Spleen (tissue), 7 donors: Measurements from ENCODE around the gene PPIL6.

Experiments
- CTCF ChIP-seq, 11 experiments: fragments of 200-600 bp in 7 of 11; fragments of 450-650 bp in 4 of 11; sonication (generic) in 4 of 11; IDR thresholded peaks in 8 of 11; conservative IDR thresholded peaks in 3 of 11; 1 replicate in 7 of 11; 2 replicates in 4 of 11; pipeline versions ENCODE4 v1.4.0 to v1.8.0; 2016 to 2021; ENCODE audit warnings: antibody characterized with exemption in 11 of 11, inconsistent platforms in 4 of 11, mild to moderate bottlenecking in 1 of 11
- POLR2A ChIP-seq, 3 donors: fragments of 450-650 bp; IDR thresholded peaks; one replicate each; pipeline ENCODE4 v1.5.1; 2017; ENCODE audit warnings: antibody characterized with exemption in 3 of 3, mild to moderate bottlenecking in 1 of 3
- POLR2AphosphoS5 ChIP-seq, 3 donors: sonication (generic); formaldehyde crosslinking; IDR thresholded peaks; one replicate each; pipeline ENCODE4 v1.5.1; 2017; ENCODE audit warnings: antibody characterized with exemption in 3 of 3
- donor health status: DM: no; HTN: no; CAD: no; lungs with moderate emphysema.
- donor health status: DM: no; HTN: no; CAD: no.
- donor health status: DM: no; HTN: no; CAD: no.

GRCh38 chr6:109466212-109466923, 25.9 kb upstream of the PPIL6 start:
- TF ChIP-seq POLR2A (IDR thresholded peaks at IDR 0.05) (no peak), POLR2AphosphoS5 (IDR thresholded peaks at IDR 0.05) (no peak), CTCF (IDR thresholded peaks at IDR 0.05 in 8 of 11, conservative IDR thresholded peaks at IDR 0.05 in 3 of 11) (no peak)
